CD4-positive, alpha-beta T cell (primary cell): Measurements from ENCODE around the gene ANKRD13D. TPM values are rescaled to one million over a fixed set of nuclear protein-coding genes. Genes with fewer than 3 reads are reported as not detected.
A peak's percentile ranks its signal among the peaks of the same experiment; 100 is the strongest.

Source experiments
- ATAC-seq: fragments of 200-7000 bp; cut with Tn5 transposase; one replicate; pipeline ENCODE4 v1.10.0; 2022; ENCODE audit warnings: mild to moderate bottlenecking; ENCODE audit not compliant: poor library complexity
- CTCF ChIA-PET: fragments of 350-600 bp; sonication (Branson Sonifier 250); formaldehyde crosslinking; loops from one replicate; lab custom pipeline; 2021; ENCODE audit warnings: antibody characterized with exemption, inconsistent platforms; lab: Charles Lee
- POLR2A ChIA-PET: fragments of 350-600 bp; sonication (Branson Sonifier 250); formaldehyde crosslinking; loops from one replicate; lab custom pipeline; 2021; ENCODE audit warnings: antibody characterized with exemption, inconsistent platforms; lab: Charles Lee
- DNase-seq, 14 experiments: peaks; one replicate each; pipeline ENCODE4 v3.0.0-alpha.2; 2013 to 2020; ENCODE audit warnings: mixed read lengths in 2 of 14
- H3K27ac ChIP-seq, 2 donors: one replicate each; pipeline versions ENCODE4 v1.5.1 to v1.7.0; 2013; ENCODE audit warnings: low read length in 2 of 2, low read depth in 1 of 2, mild to moderate bottlenecking in 1 of 2
- H3K27me3 ChIP-seq, 2 experiments: 1 replicate in 1 of 2; 2 replicates in 1 of 2; pipeline versions ENCODE4 v1.6.1 to v1.7.0; 2013; ENCODE audit warnings: low read length in 2 of 2, control low read depth in 1 of 2, mild to moderate bottlenecking in 1 of 2, moderate library complexity in 1 of 2; ENCODE audit not compliant: insufficient read depth in 2 of 2, control insufficient read depth in 1 of 2
- H3K36me3 ChIP-seq: one replicate; pipeline ENCODE4 v1.6.1; 2013; ENCODE audit warnings: low read length, control low read depth; ENCODE audit not compliant: insufficient read depth
- H3K4me1 ChIP-seq: one replicate; pipeline ENCODE4 v1.6.1; 2013; ENCODE audit warnings: low read length, control low read depth; ENCODE audit not compliant: insufficient read depth
- H3K4me3 ChIP-seq: one replicate; pipeline ENCODE4 v1.5.1; 2013; ENCODE audit warnings: mild to moderate bottlenecking, low read length, moderate library complexity
- H3K9me3 ChIP-seq, 2 experiments: 1 replicate in 1 of 2; 2 replicates in 1 of 2; pipeline versions ENCODE4 v1.6.1 to v1.7.0; 2013; ENCODE audit warnings: low read length in 2 of 2, mild to moderate bottlenecking in 2 of 2, control low read depth in 1 of 2, moderate library complexity in 1 of 2; ENCODE audit not compliant: control insufficient read depth in 1 of 2, insufficient read depth in 1 of 2
- H3K27ac Mint-ChIP-seq: one replicate; pipeline ENCODE4 v1.8.0; 2020; ENCODE audit warnings: mixed read lengths
- H3K27me3 Mint-ChIP-seq: one replicate; pipeline ENCODE4 v1.8.0; 2021; ENCODE audit warnings: mixed read lengths
- H3K36me3 Mint-ChIP-seq: one replicate; pipeline ENCODE4 v1.8.0; 2021; ENCODE audit warnings: low read depth, mixed read lengths
- H3K4me1 Mint-ChIP-seq: one replicate; pipeline ENCODE4 v1.8.0; 2021; ENCODE audit warnings: low read depth, mixed read lengths
- H3K4me3 Mint-ChIP-seq: one replicate; pipeline ENCODE4 v1.8.0; 2020; ENCODE audit warnings: mild to moderate bottlenecking, mixed read lengths
- H3K9me3 Mint-ChIP-seq: one replicate; pipeline ENCODE4 v1.8.0; 2020; ENCODE audit warnings: mixed read lengths
- CTCF ChIP-seq: fragments of 200-600 bp; IDR thresholded peaks from one replicate; pipeline ENCODE4 v1.8.0; 2022; ENCODE audit warnings: antibody characterized with exemption, mild to moderate bottlenecking
- intact Hi-C, 2 experiments: fragments of 100-400 bp; cut with DNase I in 1 of 2; cut with micrococcal nuclease in 1 of 2; formaldehyde crosslinking; loops; one replicate each; pipeline versions ENCODE4 v1.15.1 to v1.9.0; 2023 to 2025; cut with DNase I, micrococcal nuclease
- polyA plus RNA-seq, 2 donors: library from polyadenylated mRNA; unstranded; fragments of 120-200 nt; gene quantifications; one replicate each; pipeline ENCODE4 v1.2.1, GENCODE V29; 2013
- total RNA-seq, 174 experiments: library from RNA in 2 of 174; stranded (reverse) in 2 of 174; gene quantifications; one replicate each; pipeline ENCODE4 v1.2.3 and lab custom pipeline; 2021 to 2026

Gene ANKRD13D
- total RNA-seq (100 to 1,000 TPM; 160 to 161 TPM), total RNA-seq (lab: John Stamatoyannopoulos, UW) (8.9 to 191 (median 98.2) reads per million in 172 experiments)
- polyA plus RNA-seq (2013, experiment 1 of 2) = 117 TPM
- polyA plus RNA-seq (2013, experiment 2 of 2) = 157 TPM

GRCh38 chr11:67289226-67289650 is at the start of gene ANKRD13D:
TSS of gene ANKRD13D (plus strand) at chr11:67289303. CDS start at chr11:67289461, 158 bp downstream.
- no peaks in the 10 kb centered on the region for H3K9me3 Mint-ChIP-seq
- H3K4me3 ChIP-seq = peak within 1 kb of the TSS; percentile 91
- H3K9me3 ChIP-seq = no peaks in the 10 kb centered on the region
- H3K27ac Mint-ChIP-seq = peak within 1 kb of the TSS; percentile 90
- ChIA-PET CTCF (interaction anchor here (0.8 to 4.5 kb wide), 12 partner anchors 9 to 93 kb away, joined by 3 to 38 read pairs (median 5); partner anchors contain the start of gene GRK2), POLR2A (interaction anchor here (0.5 to 5.5 kb wide), 16 partner anchors 11 to 194 kb away, joined by 3 to 191 read pairs (median 10); partner anchors contain the start of genes AIP, GRK2, POLD4 and PPP1CA)
- H3K4me3 Mint-ChIP-seq = peak within 1 kb of the TSS; percentile 92
- no peaks in the 10 kb centered on the region for H3K27me3 ChIP-seq
- peaks cover 55% of the 10 kb centered on the region for H3K4me1 Mint-ChIP-seq
- H3K27me3 Mint-ChIP-seq = no peaks in the 10 kb centered on the region
- H3K4me1 ChIP-seq = peaks cover 82% of the 10 kb centered on the region
- peak; percentile 33 for ATAC-seq
- intact Hi-C loops = loop anchor here (1.0 to 10.0 kb wide), 2 partner anchors 28 to 196 kb away; partner anchors contain the start of gene AIP (in 1 of the 2)
- H3K36me3 Mint-ChIP-seq = peaks cover 85% of the 10 kb centered on the region
- peak in 2 of 14 experiments; percentile 35 to 44 for DNase-seq
- peak; percentile 5 for TF ChIP-seq CTCF
- H3K36me3 ChIP-seq = peaks cover 63% of the 10 kb centered on the region
- peak within 1 kb of the TSS; percentile 90 to 95 for H3K27ac ChIP-seq

- no peak for TF ChIP-seq CTCF
- peaks cover 29% of the 10 kb centered on the region for H3K36me3 ChIP-seq
- Mint-ChIP-seq H3K36me3 (peaks cover 56% of the 10 kb centered on the region), H3K4me1 (peaks cover 61% of the 10 kb centered on the region), H3K27me3 (no peaks in the 10 kb centered on the region), H3K27ac (peak overlapping the region; percentile 98), H3K9me3 (no peaks in the 10 kb centered on the region), H3K4me3 (peak overlapping the region; percentile 100)
- H3K4me1 ChIP-seq = peaks cover 46% of the 10 kb centered on the region
- DNase-seq = peak; percentile 91 to 99 (median 95)
- ChIA-PET CTCF (interaction anchor here (1.0 to 2.7 kb wide), 6 partner anchors 13 to 142 kb away, joined by 3 to 16 read pairs (median 5); partner anchors contain the start of gene ANKRD13D), POLR2A (interaction anchor here (0.6 to 4.2 kb wide), 59 partner anchors 8 to 1741 kb away, joined by 3 to 56 read pairs (median 5); partner anchors contain the start of genes AIP, ANKRD13D, CLCF1 and DPP3)
- H3K4me3 ChIP-seq = peak overlapping the region; percentile 97
- ATAC-seq = peak; percentile 88
- intact Hi-C loops = loop anchor here (2.0 to 10.0 kb wide), 6 partner anchors 23 to 283 kb away; partner anchors contain the start of genes CDK2AP2 (in 2 of the 2), PITPNM1 (in 2 of the 2) and PC (in 1 of the 2)
- no peaks in the 10 kb centered on the region for H3K9me3 ChIP-seq
- H3K27ac ChIP-seq = peak overlapping the region; percentile 97 to 98
- no peaks in the 10 kb centered on the region for H3K27me3 ChIP-seq
These were observed 49.1 kb upstream of the ANKRD13D start for GRCh38 chr11:67239783-67240575.
